GM18526 (cell line): ENCODE measurements around the gene MRPL55.

ENCODE experiments used
- POLR2A ChIP-seq: IDR thresholded peaks from 3 replicates; pipeline ENCODE4 v1.6.1; 2011; ENCODE audit not compliant: insufficient read length; ENCODE audit errors: extremely low read depth

The MRPL55 gene

DNA sequence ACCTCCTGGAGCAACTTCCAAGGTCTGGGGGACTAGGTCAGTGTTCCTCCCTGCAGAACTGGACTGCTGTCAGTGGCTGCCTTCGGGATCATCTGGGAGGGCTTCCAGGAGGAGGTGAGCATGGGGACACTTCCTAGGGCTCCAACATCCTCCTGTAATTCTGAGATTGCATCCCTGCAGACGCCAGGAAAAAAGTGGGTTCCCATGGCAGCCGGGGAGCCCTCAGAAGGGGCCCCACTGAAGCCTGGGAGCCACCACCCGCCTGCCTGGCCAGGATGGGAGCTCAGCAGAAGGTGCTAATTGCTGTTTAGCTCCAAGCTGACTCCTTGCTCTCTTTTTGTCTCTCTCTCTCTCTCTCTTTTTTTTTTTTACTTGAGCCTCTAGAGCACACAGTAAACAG is 42.7 kb downstream of the MRPL55 start:
- TF ChIP-seq POLR2A = no peak

DNA sequence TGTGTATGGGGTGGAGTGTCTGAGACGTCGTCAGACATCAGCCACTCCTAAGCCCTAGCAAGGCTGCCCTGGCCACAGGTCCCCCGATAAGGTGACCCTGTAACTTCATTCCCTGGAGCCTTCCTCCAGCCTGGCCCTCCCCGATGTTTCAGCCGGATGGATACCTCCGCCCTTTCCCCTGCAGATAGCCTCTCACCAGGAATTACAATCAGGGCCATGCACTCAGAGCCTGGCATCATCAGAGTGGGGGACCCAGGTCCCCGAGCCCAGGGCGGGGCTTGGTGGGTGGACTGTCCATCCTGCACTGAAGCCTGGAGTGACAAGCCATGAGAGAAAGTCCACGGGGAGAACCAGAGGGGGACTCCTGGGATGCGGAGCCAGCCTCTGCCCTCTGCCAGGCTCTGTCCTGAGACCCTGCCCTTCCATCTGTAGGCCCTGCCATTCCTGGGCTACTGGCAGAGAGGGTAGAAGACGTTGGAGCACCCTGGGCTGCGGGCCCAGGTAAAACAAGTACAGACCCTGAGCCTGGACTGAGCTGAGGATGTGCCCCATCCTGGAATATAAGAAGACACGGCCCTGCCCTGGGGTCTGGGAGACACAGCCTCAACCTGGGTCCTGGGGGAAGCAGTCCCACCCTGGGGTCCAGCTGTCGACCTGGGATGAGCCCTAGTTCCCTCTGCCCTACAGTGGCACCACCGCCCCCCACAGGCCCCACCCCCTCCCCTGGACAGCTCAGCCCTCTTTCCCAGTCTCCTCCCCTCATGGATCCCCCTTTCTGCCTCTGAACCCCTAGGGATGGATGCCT is 43.4 kb downstream of the MRPL55 start:
- no peak for TF ChIP-seq POLR2A

- no peak for TF ChIP-seq POLR2A
Observed at GRCh38 chr1:228064741-228065542, 44.2 kb downstream of the MRPL55 start.

GRCh38 chr1:228064296-228064695 is 44.8 kb downstream of the MRPL55 start:
- TF ChIP-seq POLR2A = no peak

GRCh38 chr1:228063251-228064191 is 45.6 kb downstream of the MRPL55 start:
- no peak for TF ChIP-seq POLR2A

GRCh38 chr1:228062812-228063211 is 46.3 kb downstream of the MRPL55 start:
- no peak for TF ChIP-seq POLR2A

DNA sequence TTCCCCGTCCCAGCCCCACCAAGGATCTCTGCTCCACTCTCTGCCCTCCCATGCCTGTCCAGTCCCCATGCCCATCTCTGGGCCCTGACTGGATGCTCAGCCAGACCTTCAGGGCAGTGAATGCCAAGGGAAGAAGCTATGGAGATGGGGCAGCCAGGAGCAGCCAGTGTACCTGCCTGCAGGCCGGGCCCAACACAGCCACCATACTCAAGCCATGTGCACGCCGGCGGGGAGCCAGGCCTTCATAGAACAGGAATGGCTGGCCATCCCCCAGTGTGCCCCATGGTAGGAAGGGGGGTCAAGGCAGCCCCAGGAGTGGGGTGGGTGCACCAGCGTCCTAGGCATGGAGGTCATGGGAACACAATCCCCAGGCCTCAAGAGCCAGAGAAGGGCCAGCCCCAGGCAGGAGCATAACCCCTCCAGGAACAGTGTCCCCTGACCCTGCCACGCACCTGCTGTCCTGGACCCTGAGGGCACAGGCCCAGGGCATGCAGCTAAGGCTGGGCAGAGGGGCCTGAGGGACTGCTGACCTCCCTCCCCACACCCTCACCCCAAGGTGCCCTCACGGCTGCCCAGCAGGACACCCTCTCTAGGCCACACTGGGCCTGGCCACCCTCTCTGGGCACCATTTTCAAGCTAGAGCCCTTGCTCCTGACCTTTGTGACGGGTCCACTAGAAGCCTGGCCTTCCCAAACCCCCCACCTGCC is 46.9 kb downstream of the MRPL55 start:
- no peak for TF ChIP-seq POLR2A

DNA sequence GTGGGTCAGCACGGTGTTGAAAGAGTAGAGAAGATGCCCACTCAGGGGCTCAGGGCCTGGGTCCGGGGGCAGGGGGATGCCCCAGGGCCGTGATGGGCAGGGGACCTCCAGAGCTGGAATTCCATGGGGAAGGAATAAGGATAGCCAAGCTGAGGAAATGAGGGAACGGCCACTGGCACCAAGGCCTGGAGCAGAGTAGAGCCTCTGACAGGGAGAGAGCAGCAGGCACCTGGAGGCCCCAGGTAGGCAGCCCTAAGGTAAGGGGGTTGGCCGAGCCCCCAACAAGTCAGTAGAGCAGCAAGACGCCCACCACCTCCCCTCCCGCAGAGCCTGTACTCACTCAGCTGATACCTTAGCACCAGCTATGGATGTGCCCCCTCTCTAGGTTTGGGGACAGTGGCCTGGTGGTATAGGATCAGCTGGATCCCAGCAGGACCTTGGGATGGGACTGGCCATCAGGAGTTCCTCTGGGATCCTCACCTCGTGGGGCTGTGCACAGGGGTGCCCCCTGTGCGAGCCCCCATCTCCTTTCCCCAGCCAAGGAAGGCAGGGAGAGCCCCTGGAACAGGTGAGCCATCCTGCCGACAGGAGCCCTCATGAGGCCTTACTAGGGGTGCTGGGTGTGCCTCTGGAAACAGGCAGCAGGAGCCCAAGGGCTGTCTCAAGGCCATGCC is 47.6 kb downstream of the MRPL55 start:
- no peak for TF ChIP-seq POLR2A

DNA sequence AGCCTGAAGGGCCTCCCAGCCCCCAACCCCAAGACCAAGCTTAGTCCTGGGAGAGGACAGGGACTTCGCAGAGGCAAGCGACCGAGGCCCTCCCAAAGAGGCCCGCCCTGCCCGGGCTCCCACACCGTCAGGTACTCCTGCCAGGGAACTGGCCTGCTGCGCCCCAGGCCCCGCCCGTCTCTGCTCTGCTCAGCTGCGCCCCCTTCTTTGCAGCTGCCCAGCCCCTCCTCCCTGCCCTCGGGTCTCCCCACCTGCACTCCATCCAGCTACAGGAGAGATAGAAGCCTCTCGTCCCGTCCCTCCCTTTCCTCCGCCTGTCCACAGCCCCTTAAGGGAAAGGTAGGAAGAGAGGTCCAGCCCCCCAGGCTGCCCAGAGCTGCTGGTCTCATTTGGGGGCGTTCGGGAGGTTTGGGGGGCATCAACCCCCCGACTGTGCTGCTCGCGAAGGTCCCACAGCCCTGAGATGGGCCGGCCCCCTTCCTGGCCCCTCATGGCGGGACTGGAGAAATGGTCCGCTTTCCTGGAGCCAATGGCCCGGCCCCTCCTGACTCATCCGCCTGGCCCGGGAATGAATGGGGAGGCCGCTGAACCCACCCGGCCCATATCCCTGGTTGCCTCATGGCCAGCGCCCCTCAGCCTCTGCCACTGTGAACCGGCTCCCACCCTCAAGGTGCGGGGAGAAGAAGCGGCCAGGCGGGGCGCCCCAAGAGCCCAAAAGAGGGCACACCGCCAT is 48.5 kb downstream of the MRPL55 start:
- TF ChIP-seq POLR2A = no peak

GRCh38 chr1:228059634-228060457 is 49.3 kb downstream of the MRPL55 start:
- no peak for TF ChIP-seq POLR2A

DNA sequence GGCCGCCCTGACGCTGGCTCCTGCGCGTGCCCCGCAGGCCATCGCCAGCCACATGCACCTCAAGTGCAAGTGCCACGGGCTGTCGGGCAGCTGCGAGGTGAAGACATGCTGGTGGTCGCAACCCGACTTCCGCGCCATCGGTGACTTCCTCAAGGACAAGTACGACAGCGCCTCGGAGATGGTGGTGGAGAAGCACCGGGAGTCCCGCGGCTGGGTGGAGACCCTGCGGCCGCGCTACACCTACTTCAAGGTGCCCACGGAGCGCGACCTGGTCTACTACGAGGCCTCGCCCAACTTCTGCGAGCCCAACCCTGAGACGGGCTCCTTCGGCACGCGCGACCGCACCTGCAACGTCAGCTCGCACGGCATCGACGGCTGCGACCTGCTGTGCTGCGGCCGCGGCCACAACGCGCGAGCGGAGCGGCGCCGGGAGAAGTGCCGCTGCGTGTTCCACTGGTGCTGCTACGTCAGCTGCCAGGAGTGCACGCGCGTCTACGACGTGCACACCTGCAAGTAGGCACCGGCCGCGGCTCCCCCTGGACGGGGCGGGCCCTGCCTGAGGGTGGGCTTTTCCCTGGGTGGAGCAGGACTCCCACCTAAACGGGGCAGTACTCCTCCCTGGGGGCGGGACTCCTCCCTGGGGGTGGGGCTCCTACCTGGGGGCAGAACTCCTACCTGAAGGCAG is 50.0 kb downstream of the MRPL55 start:
- TF ChIP-seq POLR2A = no peak

GRCh38 chr1:228058172-228058948 is 50.7 kb downstream of the MRPL55 start:
- TF ChIP-seq POLR2A = no peak
